HCT116 (cell line): ENCODE results near the gene FAM110D. TPM values are rescaled to one million over a fixed set of nuclear protein-coding genes. Genes with fewer than 3 reads are reported as not detected.

ENCODE experiments used
- ATAC-seq: fragments of 200-7000 bp; cut with Tn5 transposase; 2 replicates; pipeline ENCODE4 v1.9.1; 2020; ENCODE audit warnings: mild to moderate bottlenecking, moderate library complexity
- BruUV-seq: library from RNA; stranded (reverse); fragments of 400-500 nt; replicated peaks from 2 replicates; lab custom pipeline; 2021; lab: Mats Ljungman, UMichigan
- CTCF ChIA-PET: fragments of 300-600 bp; sonication (Branson Sonifier 250); formaldehyde crosslinking; loops from one replicate; lab custom pipeline; 2021; ENCODE audit warnings: antibody characterized with exemption; lab: Charles Lee
- POLR2A ChIA-PET: fragments of 300-600, 350-600 bp; sonication (Branson Sonifier 250); formaldehyde crosslinking; loops from one replicate; lab custom pipeline; 2021; ENCODE audit warnings: antibody characterized with exemption; lab: Charles Lee
- RAD21 ChIA-PET, 2 experiments: fragments of 300-600 bp; sonication (Branson Sonifier 250); formaldehyde crosslinking; loops; one replicate each; lab custom pipeline; 2023; ENCODE audit warnings: low total read pairs in 2 of 2; ENCODE audit not compliant: uncharacterized antibody in 2 of 2, unreplicated experiment in 2 of 2, low non-redundant PET in 1 of 2; lab: Charles Lee
- DNase-seq: peaks from one replicate; pipeline ENCODE4 v3.0.0-alpha.2; 2010; ENCODE audit warnings: low read depth, low spot score
- H2AFZ ChIP-seq: fragments of 200-600 bp; shearing (Covaris generic), sonication (generic); 2 replicates; pipeline ENCODE4 v1.6.1; 2017; ENCODE audit warnings: low read depth, mixed run types, mixed read lengths, antibody characterized with exemption, low read length; ENCODE audit not compliant: poor library complexity, severe bottlenecking
- H3K27ac ChIP-seq: 2 replicates; pipeline ENCODE4 v1.5.1; 2012; ENCODE audit warnings: low read depth, low read length
- H3K27me3 ChIP-seq: fragments of 200-600 bp; sonication (generic); 2 replicates; pipeline ENCODE4 v1.6.1; 2016; ENCODE audit warnings: mixed run types, low read length, mixed read lengths; ENCODE audit not compliant: insufficient read depth
- H3K36me3 ChIP-seq, 2 experiments: fragments of 200-500 bp in 1 of 2; fragments of 200-600 bp in 1 of 2; sonication (Bioruptor generic) in 1 of 2; sonication (generic) in 1 of 2; 2 replicates each; pipeline versions ENCODE4 v1.5.1 to v1.6.1; 2014 to 2016; ENCODE audit warnings: low read length in 2 of 2, inconsistent platforms in 1 of 2, mixed read lengths in 1 of 2, mixed run types in 1 of 2; ENCODE audit not compliant: insufficient read depth in 2 of 2, control insufficient read depth in 1 of 2
- H3K4me1 ChIP-seq, 2 experiments: fragments of 200-600 bp in 1 of 2; sonication (generic) in 1 of 2; 2 replicates each; pipeline versions ENCODE4 v1.5.1 to v1.6.1; 2012 to 2017; ENCODE audit warnings: low read length in 2 of 2, inconsistent platforms in 1 of 2, mild to moderate bottlenecking in 1 of 2, mixed read lengths in 1 of 2, mixed run types in 1 of 2, moderate library complexity in 1 of 2; ENCODE audit not compliant: insufficient read depth in 2 of 2, control insufficient read depth in 1 of 2
- H3K4me2 ChIP-seq: fragments of 200-600 bp; sonication (generic); 2 replicates; pipeline ENCODE4 v1.6.1; 2017; ENCODE audit warnings: mixed run types, low read length, mixed read lengths
- H3K4me3 ChIP-seq, 2 experiments: fragments of 200-600 bp in 1 of 2; sonication (generic) in 1 of 2; replicated peaks in 1 of 2; 2 replicates each; pipeline ENCODE4 v1.5.1; 2011 to 2016; ENCODE audit warnings: low read length in 2 of 2, control low read depth in 1 of 2, low read depth in 1 of 2, mild to moderate bottlenecking in 1 of 2, mixed read lengths in 1 of 2, mixed run types in 1 of 2
- H3K79me2 ChIP-seq: fragments of 200-600 bp; sonication (generic); 2 replicates; pipeline ENCODE4 v1.6.1; 2017; ENCODE audit warnings: mild to moderate bottlenecking, mixed run types, low read length, moderate library complexity, mixed read lengths; ENCODE audit not compliant: insufficient read depth
- H3K9ac ChIP-seq: fragments of 200-600 bp; sonication (generic); 2 replicates; pipeline ENCODE4 v1.6.1; 2016; ENCODE audit warnings: low read length, mixed read lengths
- H3K9me2 ChIP-seq: fragments of 200-600 bp; sonication (generic), shearing (Covaris generic); 2 replicates; pipeline ENCODE4 v1.6.1; 2017; ENCODE audit warnings: mixed run types, mild to moderate bottlenecking, moderate library complexity; ENCODE audit not compliant: insufficient read depth
- H3K9me3 ChIP-seq, 2 experiments: fragments of 200-500 bp in 1 of 2; fragments of 200-600 bp in 1 of 2; sonication (Bioruptor generic) in 1 of 2; sonication (generic) in 1 of 2; 2 replicates each; pipeline ENCODE4 v1.6.1; 2014 to 2017; ENCODE audit warnings: low read length in 2 of 2, mixed read lengths in 2 of 2, inconsistent platforms in 1 of 2, low read depth in 1 of 2, mild to moderate bottlenecking in 1 of 2, mixed run types in 1 of 2, moderate library complexity in 1 of 2; ENCODE audit not compliant: control insufficient read depth in 1 of 2, insufficient read depth in 1 of 2
- H4K20me1 ChIP-seq: fragments of 200-600 bp; sonication (generic), shearing (Covaris generic); 2 replicates; pipeline ENCODE4 v1.6.1; 2017; ENCODE audit warnings: mixed run types, mild to moderate bottlenecking, moderate library complexity; ENCODE audit not compliant: insufficient read depth
- CBX3 ChIP-seq: IDR thresholded peaks from 2 replicates; pipeline ENCODE4 v1.6.1; 2012; ENCODE audit warnings: low read depth
- CEBPB ChIP-seq: IDR thresholded peaks from 2 replicates; pipeline ENCODE4 v1.6.1; 2012; ENCODE audit warnings: low read depth
- EGR1 ChIP-seq: IDR thresholded peaks from 2 replicates; pipeline ENCODE4 v1.6.1; 2012; ENCODE audit warnings: low read depth
- EZH2 ChIP-seq: fragments of 200-600 bp; sonication (generic); IDR thresholded peaks from 2 replicates; pipeline ENCODE4 v1.6.1; 2017; ENCODE audit warnings: antibody characterized with exemption, mixed run types
- EZH2phosphoT487 ChIP-seq: fragments of 200-600 bp; IDR thresholded peaks from 2 replicates; pipeline ENCODE4 v1.6.1; 2018; ENCODE audit warnings: antibody characterized with exemption, borderline replicate concordance
- FOSL1 ChIP-seq: IDR thresholded peaks from 2 replicates; pipeline ENCODE4 v1.6.1; 2012; ENCODE audit warnings: low read depth
- MAX ChIP-seq: IDR thresholded peaks from 2 replicates; pipeline ENCODE4 v1.6.1; 2012
- POLR2A ChIP-seq: IDR thresholded peaks from 2 replicates; pipeline ENCODE4 v1.7.0; 2011; ENCODE audit warnings: borderline replicate concordance; ENCODE audit not compliant: insufficient read depth, insufficient read length; ENCODE audit errors: extremely low read depth
- POLR2AphosphoS5 ChIP-seq: IDR thresholded peaks from 2 replicates; pipeline ENCODE4 v1.6.1; 2011; ENCODE audit warnings: mild to moderate bottlenecking, low read depth, low read length, moderate library complexity
- RAD21 ChIP-seq: IDR thresholded peaks from 2 replicates; pipeline ENCODE4 v1.6.1; 2012; ENCODE audit warnings: low read depth, mild to moderate bottlenecking
- SIN3A ChIP-seq: IDR thresholded peaks from 2 replicates; pipeline ENCODE4 v1.6.1; 2012; ENCODE audit warnings: low read depth
- SP1 ChIP-seq: IDR thresholded peaks from 2 replicates; pipeline ENCODE4 v1.6.1; 2012; ENCODE audit warnings: low read depth
- SRF ChIP-seq: IDR thresholded peaks from 2 replicates; pipeline ENCODE4 v1.6.1; 2012; ENCODE audit warnings: low read depth
- TCF7L2 ChIP-seq: IDR thresholded peaks from 2 replicates; pipeline ENCODE4 v1.7.0; 2011; ENCODE audit warnings: borderline replicate concordance, inconsistent platforms; ENCODE audit not compliant: insufficient read depth, insufficient read length; ENCODE audit errors: extremely low read depth
- ZFX ChIP-seq: fragments of 450-650 bp; IDR thresholded peaks from 2 replicates; pipeline ENCODE4 v1.6.1; 2017
- ZNF274 ChIP-seq: fragments of 200-500 bp; sonication (Bioruptor generic); IDR thresholded peaks from 2 replicates; pipeline ENCODE4 v1.6.1; 2014; ENCODE audit warnings: mild to moderate bottlenecking, low read depth, low read length, inconsistent platforms
- intact Hi-C: fragments of 100-400 bp; cut with micrococcal nuclease; formaldehyde crosslinking; loops from 2 replicates; pipeline ENCODE4 v1.10.0; 2022
- total RNA-seq: library from RNA; stranded (reverse); gene quantifications from one replicate; pipeline ENCODE4 v1.2.1, GENCODE V29; 2021; ENCODE audit not compliant: unreplicated experiment
- TF ChIP-seq, protein P1 (sequence below): IDR thresholded peaks from 2 replicates; pipeline ENCODE4 v1.6.1; 2011; ENCODE audit warnings: mild to moderate bottlenecking, low read length, moderate library complexity; ENCODE audit not compliant: insufficient replicate concordance; ENCODE audit errors: extremely low read depth

FAM110D gene
- total RNA-seq, 1 experiment from 2014 or later, result 0.34 TPM

GRCh38 chr1:26154750-26155149 lies 4.1 kb upstream of the FAM110D start:
- ATAC-seq, result no peak
- TF ChIP-seq RAD21, result no peak
- no peak for TF ChIP-seq POLR2AphosphoS5
- TF ChIP-seq ZFX, result no peak
- TF ChIP-seq CEBPB, result no peak
- no peak for TF ChIP-seq SIN3A
- no peak for TF ChIP-seq SP1
- no peak for TF ChIP-seq CBX3
- TF ChIP-seq ZNF274, result no peak
- no peaks in the 10 kb centered on the region for H3K9me3 ChIP-seq
- CTCF ChIA-PET, result interaction anchor here (1.4 to 2.9 kb wide), 3 partner anchors 10 to 15 kb away, joined by 5 to 21 read pairs (median 11); partner anchors contain the start of gene ZNF593
- no peak overlapping the region for H3K4me3 ChIP-seq
- no peak for DNase-seq
- H3K9ac ChIP-seq, result no peak overlapping the region
- no peak overlapping the region for H3K27ac ChIP-seq
- no peaks in the 10 kb centered on the region for H3K27me3 ChIP-seq
- POLR2A ChIA-PET, result no interaction called here
- H3K4me1 ChIP-seq, result peaks cover 11 to 28% of the 10 kb centered on the region in 2 experiments
- no peak overlapping the region for H2AFZ ChIP-seq
- H3K36me3 ChIP-seq, result no peaks in the 10 kb centered on the region
- no TSS peak for BruUV-seq
- RAD21 ChIA-PET, result no interaction called here
- H3K4me2 ChIP-seq, result no peak overlapping the region
- H3K79me2 ChIP-seq, result no peaks in the 10 kb centered on the region
- no peaks in the 10 kb centered on the region for H4K20me1 ChIP-seq
- intact Hi-C loops, result no loop called here
- no peaks in the 10 kb centered on the region for H3K9me2 ChIP-seq

- no peak for ATAC-seq
- RAD21 ChIA-PET, result no interaction called here
- TF ChIP-seq FOSL1 (no peak), EZH2phosphoT487 (no peak), POLR2A (no peak), MAX (no peak), TCF7L2 (no peak), CEBPB (no peak), EGR1 (no peak), SRF (no peak), EZH2 (no peak), SIN3A (no peak), SP1 (no peak), ZFX (no peak)
- TF ChIP-seq, protein P1, sequence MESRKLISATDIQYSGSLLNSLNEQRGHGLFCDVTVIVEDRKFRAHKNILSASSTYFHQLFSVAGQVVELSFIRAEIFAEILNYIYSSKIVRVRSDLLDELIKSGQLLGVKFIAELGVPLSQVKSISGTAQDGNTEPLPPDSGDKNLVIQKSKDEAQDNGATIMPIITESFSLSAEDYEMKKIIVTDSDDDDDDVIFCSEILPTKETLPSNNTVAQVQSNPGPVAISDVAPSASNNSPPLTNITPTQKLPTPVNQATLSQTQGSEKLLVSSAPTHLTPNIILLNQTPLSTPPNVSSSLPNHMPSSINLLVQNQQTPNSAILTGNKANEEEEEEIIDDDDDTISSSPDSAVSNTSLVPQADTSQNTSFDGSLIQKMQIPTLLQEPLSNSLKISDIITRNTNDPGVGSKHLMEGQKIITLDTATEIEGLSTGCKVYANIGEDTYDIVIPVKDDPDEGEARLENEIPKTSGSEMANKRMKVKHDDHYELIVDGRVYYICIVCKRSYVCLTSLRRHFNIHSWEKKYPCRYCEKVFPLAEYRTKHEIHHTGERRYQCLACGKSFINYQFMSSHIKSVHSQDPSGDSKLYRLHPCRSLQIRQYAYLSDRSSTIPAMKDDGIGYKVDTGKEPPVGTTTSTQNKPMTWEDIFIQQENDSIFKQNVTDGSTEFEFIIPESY, result no peak
- Histone ChIP-seq H3K4me1 (peaks cover 11 to 28% of the 10 kb centered on the region in 2 experiments), H4K20me1 (no peaks in the 10 kb centered on the region), H3K27me3 (no peaks in the 10 kb centered on the region), H3K36me3 (no peaks in the 10 kb centered on the region), H2AFZ (no peak overlapping the region), H3K4me2 (no peak overlapping the region), H3K9me2 (no peaks in the 10 kb centered on the region), H3K4me3 (no peak overlapping the region), H3K9ac (no peak overlapping the region), H3K9me3 (no peaks in the 10 kb centered on the region), H3K79me2 (no peaks in the 10 kb centered on the region), H3K27ac (no peak overlapping the region)
- intact Hi-C loops, result no loop called here
- POLR2A ChIA-PET, result interaction anchor here (1.6 kb wide), 1 partner anchor 10 kb away, joined by 5 read pairs; no protein-coding TSS in a partner anchor
- no TSS peak for BruUV-seq
- DNase-seq, result no peak
- CTCF ChIA-PET, result interaction anchor here (1.1 to 2.9 kb wide), 4 partner anchors 11 to 22 kb away, joined by 3 to 21 read pairs (median 7); partner anchors contain the start of genes CNKSR1 and ZNF593
Measured at GRCh38 chr1:26155370-26156284, 3.3 kb upstream of the FAM110D start.
